HFF-Myc (cell line): Measurements from ENCODE around the gene RAET1G.
"Not testable (repeated sequence)": the region's sequence is repeated elsewhere in the genome, so short reads cannot be mapped to it uniquely, and the experiment has no call there.

ENCODE experiments used
- DNase-seq: peaks from one replicate; pipeline ENCODE4 v3.0.0-alpha.2; 2011; ENCODE audit warnings: low read depth; ENCODE audit errors: extremely low read depth
- H3K4me3 ChIP-seq: replicated peaks from 2 replicates; pipeline ENCODE4 v1.5.1; 2011; ENCODE audit warnings: low read depth, mild to moderate bottlenecking, control low read depth, low read length
- CTCF ChIP-seq: IDR thresholded peaks from 2 replicates; pipeline ENCODE4 v1.5.1; 2012; ENCODE audit warnings: mild to moderate bottlenecking, low read depth, low read length, control low read depth; ENCODE audit errors: missing control alignments

Gene RAET1G

DNA sequence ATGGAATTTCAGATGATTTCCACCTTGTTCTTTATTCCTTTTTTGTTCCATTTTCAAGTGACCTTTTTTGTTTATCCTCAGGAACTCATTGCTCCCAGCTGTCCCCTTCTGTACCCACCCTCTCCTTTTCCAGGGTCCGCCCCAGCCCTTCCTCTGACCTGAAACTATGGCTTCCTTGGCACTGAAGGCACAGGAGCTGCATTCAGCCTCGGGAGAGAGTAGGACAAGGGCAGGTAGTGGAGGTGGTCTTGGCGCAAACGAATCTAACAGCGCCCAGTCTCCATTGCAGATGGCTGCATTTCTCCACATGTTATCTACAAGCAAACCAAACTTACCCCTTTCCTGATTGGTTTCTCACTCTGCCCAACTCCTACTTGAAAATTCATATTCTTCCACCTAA, 10.1 kb upstream of the RAET1G start:
- H3K4me3 ChIP-seq: no peak overlapping the region
- no peak for DNase-seq
- no peak for TF ChIP-seq CTCF

- H3K4me3 ChIP-seq: no peak overlapping the region
- TF ChIP-seq CTCF: no peak
- DNase-seq: no peak
Measured at GRCh38 chr6:149931501-149931900, 8.6 kb upstream of the RAET1G start.

GRCh38 chr6:149929422-149929821, 6.5 kb upstream of the RAET1G start:
- no peak for DNase-seq

DNA sequence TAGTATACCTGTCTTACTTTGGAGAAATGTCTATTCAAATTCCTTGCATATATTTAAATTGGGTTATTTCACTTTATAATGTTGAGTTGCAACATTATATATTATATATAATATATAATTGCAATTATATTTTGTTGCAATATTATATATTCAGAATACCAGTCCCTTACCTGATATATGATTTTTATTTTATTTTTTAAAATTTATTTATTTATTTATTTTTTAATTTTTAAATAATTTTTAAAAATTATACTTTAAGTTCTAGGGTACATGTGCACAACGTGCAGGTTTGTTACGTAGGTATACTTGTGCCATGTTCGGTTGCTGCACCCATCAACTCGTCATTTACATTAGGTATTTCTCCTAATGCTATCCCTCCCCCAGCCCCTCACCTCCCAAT, 4.1 kb upstream of the RAET1G start:
- H3K4me3 ChIP-seq, DNase-seq: not testable (repeated sequence)

More at GRCh38 chr6:149929422-149929821, 6.5 kb upstream of the RAET1G start:
- peak; percentile 60 for TF ChIP-seq CTCF
- H3K4me3 ChIP-seq: no peak overlapping the region

- H3K4me3 ChIP-seq: peak overlapping the region; percentile 45
- peak; percentile 89 for TF ChIP-seq CTCF
- DNase-seq: peak; percentile 54
Measured at GRCh38 chr6:149925974-149926777, 3.3 kb upstream of the RAET1G start.

DNA sequence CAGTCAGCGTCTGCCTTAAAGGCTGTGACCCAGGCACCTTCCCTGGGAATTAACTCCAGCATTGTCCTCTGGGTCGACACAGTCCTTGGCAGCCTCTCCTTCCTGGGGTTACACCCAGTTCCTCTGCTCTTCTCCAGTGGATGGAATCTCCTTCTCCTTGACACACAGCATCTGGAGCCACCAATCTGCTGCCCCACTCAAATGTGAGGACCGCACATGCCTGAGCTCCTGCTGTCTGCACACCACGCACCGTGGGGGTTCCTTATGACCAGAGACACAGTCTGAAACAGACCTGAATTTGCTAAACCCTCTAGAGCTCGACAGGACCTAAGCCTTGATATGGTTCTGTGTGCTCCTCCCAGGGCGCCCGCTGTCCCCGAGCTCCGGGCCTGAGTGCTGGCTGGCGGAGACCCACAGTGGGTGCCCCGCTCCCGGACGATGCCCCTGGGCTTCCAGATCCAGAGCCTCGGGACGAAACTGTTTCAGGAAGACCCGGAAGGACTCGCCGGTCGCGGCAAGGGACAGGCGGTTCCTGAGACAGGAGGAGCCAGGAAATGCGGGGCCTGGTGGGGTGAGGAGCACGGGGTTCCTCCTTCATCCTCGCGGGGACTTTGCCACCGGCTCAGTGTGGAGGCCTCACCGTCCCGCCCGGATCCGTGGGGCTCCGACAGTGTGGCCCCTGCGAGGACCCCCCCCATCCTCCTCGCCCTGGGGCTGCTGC, 2.5 kb upstream of the RAET1G start:
- peak overlapping the region; percentile 45 for H3K4me3 ChIP-seq
- no peak for DNase-seq
- no peak for TF ChIP-seq CTCF

DNA sequence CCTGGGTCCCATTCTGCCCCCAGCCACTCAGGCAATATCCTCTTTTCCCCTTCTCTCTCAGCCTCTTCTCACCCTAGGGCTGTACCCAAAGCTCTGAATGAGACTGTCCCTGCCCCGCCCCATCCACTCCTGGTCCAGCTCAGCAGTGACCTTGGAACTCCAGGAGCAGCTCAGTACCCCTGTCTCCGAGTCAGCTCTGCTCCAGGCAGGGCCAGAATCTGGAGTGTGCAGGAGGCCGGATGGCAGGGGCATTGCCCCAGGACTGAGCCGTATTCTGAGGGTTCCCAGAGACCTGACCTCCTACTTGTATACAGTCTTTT, 2.0 kb upstream of the RAET1G start:
- TF ChIP-seq CTCF: no peak
- no peak for DNase-seq
- no peak overlapping the region for H3K4me3 ChIP-seq
